Ectodermal cell (in vitro differentiated cells): ENCODE measurements around the gene ODAD3.
A peak's percentile ranks its signal among the peaks of the same experiment; 100 is the strongest.

Experiments
- H3K27ac ChIP-seq: 2 replicates; pipeline ENCODE4 v1.7.0; 2013; ENCODE audit warnings: mild to moderate bottlenecking, low read depth, low read length; ENCODE audit not compliant: insufficient read depth, poor library complexity, severe bottlenecking
- H3K27me3 ChIP-seq: 2 replicates; pipeline ENCODE4 v1.7.0; 2013; ENCODE audit warnings: mild to moderate bottlenecking, low read length; ENCODE audit not compliant: insufficient read depth, control insufficient read depth, poor library complexity, severe bottlenecking
- H3K36me3 ChIP-seq: one replicate; pipeline ENCODE4 v1.7.0; 2013; ENCODE audit warnings: low read length; ENCODE audit not compliant: control insufficient read depth, insufficient read depth
- H3K4me1 ChIP-seq: one replicate; pipeline ENCODE4 v1.7.0; 2013; ENCODE audit warnings: low read length; ENCODE audit not compliant: control insufficient read depth, insufficient read depth
- H3K4me3 ChIP-seq: 2 replicates; pipeline ENCODE4 v1.7.0; 2013; ENCODE audit warnings: low read depth, low read length, control low read depth; ENCODE audit not compliant: insufficient read depth
- H3K9me3 ChIP-seq: 2 replicates; pipeline ENCODE4 v1.7.0; 2013; ENCODE audit warnings: mild to moderate bottlenecking, low read length, moderate library complexity; ENCODE audit not compliant: control insufficient read depth
- WGBS, 2 experiments: methylation state at CpG; one replicate each; pipeline ENCODE4 v1.1.7; 2013; ENCODE audit warnings: missing lambda C conversion rate in 2 of 2; 5-methylcytosine and 5-hydroxymethylcytosine counted together

ODAD3 gene

DNA sequence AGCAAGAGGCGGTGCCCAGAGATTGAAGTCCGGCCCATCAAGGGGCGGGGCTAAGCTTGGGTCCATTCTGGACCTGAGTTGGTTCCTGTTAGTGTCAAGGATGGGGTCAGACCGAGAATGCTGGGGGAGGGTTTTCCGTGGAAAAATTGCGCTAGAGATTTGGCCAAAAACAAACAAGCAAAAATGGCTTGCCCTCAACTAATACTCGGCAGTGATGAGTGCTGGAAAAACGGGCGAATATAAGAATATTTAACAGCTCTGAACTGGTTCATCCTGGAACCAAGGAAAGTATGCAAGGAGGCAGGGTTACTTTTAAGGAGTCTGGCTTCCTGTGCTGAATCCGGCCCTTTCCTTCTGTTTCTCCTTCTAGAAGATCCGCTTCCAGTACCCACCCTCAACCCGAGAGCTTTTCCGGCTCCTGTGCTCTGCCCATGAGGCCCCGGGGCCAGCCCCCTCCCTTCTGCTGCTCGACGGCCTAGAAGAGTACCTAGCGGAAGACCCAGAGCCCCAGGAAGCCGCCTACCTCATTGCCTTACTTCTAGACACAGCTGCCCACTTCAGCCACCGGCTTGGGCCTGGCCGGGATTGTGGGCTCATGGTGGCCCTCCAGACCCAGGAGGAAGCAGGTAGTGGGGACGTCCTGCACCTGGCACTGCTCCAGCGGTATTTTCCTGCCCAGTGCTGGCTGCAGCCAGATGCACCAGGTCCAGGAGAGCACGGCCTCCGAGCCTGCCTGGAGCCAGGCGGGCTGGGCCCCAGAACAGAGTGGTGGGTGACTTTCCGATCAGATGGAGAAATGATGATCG lies 59.6 kb downstream of the ODAD3 start:
- H3K4me1 ChIP-seq = peaks cover 18% of the 10 kb centered on the region
- H3K27ac ChIP-seq = peak overlapping the region; percentile 47
- no peaks in the 10 kb centered on the region for H3K36me3 ChIP-seq
- no peaks in the 10 kb centered on the region for H3K27me3 ChIP-seq
- no peaks in the 10 kb centered on the region for H3K9me3 ChIP-seq
- H3K4me3 ChIP-seq = peak overlapping the region; percentile 76
- 43% methylated on average over 27 of the region's 27 CpGs for WGBS, 2 experiments

DNA sequence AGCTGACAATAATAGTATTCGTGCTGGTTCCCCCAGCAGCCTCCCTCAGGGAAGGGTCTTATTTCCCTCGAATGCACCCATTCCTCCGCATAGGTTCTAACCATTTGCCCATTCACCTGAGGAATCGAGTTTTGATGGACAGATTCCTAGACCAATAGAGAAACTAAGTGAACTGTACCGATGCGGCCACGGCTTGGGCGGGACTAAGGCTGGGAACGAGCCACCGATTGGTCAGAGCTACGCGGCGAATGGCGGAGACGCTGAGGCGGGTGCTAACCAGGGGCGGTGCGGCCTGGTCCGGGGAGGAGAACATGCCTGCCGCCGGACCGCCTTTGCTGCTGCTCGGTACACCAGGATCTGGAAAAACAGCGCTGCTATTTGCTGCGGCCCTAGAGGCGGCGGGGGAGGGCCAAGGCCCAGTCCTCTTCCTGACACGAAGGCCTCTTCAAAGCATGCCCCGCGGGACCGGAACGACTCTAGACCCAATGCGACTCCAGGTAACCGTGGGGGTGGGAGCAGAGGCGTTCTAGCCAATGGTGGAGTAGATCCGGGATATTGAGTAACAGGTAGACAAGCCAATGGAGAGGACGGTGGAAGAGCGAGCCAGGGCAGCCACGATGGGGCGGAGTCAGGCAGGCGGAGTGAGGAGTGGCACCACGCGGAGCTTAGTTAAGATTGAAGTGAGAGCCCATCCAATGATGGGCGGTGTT lies 60.3 kb downstream of the ODAD3 start, which contains the start of gene SWSAP1:
Gene SWSAP1, plus strand, starts transcription at position 234 of the 710 bp plus-strand sequence. Its CDS starts 15 bp downstream, at position 249.
- no peaks in the 10 kb centered on the region for H3K36me3 ChIP-seq
- peak within 1 kb of the TSS; percentile 79 for H3K27ac ChIP-seq
- peak within 1 kb of the TSS; percentile 76 for H3K4me3 ChIP-seq
- 0% methylated on average over 44 of the region's 44 CpGs for WGBS, 2 experiments
- no peaks in the 10 kb centered on the region for H3K27me3 ChIP-seq
- peaks cover 18% of the 10 kb centered on the region for H3K4me1 ChIP-seq
- H3K9me3 ChIP-seq = no peaks in the 10 kb centered on the region

DNA sequence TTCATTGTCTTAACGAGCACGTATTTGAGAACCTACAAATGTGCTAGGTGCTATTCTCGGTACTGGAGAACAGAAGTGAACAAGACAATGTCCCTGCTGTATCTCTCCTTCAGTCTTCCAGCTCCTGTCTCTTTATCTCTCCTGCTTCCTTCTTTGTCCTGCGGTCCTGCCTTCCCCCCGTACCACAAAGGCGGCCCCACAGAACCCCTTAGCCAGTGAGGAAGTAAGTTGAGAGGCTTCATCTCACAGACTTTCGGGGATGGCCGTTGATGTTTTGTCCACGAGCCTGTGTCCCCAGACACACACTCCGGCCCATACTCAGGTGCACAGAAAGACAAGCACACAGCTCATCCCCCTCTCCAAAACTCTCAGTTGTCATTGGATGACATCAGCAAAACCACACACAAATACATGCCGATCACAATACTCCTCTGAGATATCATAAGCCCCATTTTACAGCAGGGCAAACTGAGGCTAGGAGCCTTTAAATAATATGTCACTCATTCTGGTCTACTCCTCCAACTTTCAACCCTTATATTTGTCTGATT lies 61.0 kb downstream of the ODAD3 start:
- Histone ChIP-seq H3K27ac (peak overlapping the region; percentile 79), H3K4me1 (peaks cover 18% of the 10 kb centered on the region), H3K27me3 (no peaks in the 10 kb centered on the region), H3K4me3 (peak overlapping the region; percentile 76), H3K9me3 (no peaks in the 10 kb centered on the region), H3K36me3 (no peaks in the 10 kb centered on the region)
- WGBS, 2 experiments = 76 to 78% methylated on average over 11 of the region's 11 CpGs

DNA sequence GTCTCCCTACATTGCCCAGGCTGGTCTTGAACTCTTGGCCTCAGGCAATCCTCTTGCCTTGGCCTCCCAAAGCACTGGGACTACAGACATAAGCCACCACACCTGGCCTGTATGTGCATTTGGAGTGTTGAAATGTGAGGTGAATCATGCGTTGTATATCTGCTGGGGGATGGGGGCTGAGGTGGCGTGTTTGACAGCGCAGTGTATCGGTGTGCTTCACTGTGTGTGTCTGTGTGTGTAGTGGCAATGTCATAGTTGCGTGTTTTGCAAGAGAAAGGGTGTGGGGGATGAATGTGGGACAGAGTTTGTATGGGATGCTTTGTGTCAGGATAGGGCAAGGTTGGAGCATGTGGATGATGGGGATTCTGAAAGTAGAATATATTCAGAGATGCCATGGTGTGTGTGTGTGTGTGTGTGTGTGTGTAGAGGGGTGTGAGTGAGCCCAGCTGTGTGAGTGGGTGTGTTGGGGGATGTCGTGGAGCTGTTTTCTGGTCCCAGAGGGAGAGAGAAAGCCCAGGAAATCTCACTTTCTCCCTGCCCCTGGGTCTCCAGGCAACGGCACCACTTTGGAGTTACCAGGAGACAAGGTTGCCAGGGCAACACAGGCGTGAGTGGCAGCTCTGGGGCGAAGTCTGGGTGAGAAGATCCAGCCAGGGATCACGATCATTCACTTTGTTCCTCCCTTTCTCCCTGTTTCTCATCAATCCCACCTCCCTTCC lies 61.6 kb downstream of the ODAD3 start:
- WGBS, 2 experiments = 52 to 57% methylated on average over 10 of the region's 10 CpGs
- Histone ChIP-seq H3K4me1 (peaks cover 18% of the 10 kb centered on the region), H3K27me3 (no peaks in the 10 kb centered on the region), H3K9me3 (no peaks in the 10 kb centered on the region), H3K27ac (peak overlapping the region; percentile 79), H3K36me3 (no peaks in the 10 kb centered on the region), H3K4me3 (peak overlapping the region; percentile 76)

DNA sequence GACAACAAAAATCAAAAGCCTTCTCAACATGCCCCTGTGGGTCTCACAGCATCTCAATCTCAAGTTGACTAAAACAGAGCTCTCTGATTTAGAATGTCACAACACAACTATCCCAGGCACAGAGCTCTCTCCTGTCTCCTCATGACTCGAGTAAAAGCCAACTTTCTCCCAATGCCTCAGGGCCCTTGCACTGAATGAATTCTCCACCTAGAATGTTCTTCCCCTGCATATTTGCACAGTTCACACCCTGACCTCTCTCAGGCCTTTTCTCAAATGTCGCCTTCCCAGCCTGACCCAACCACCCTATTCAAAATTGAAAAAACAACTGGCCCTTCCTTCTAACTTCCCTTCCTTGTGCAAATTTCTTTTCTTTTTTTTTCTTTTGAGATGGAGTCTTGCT lies 64.2 kb downstream of the ODAD3 start:
- Histone ChIP-seq H3K4me3 (no peak overlapping the region), H3K9me3 (no peaks in the 10 kb centered on the region), H3K4me1 (peaks cover 17% of the 10 kb centered on the region), H3K27ac (no peak overlapping the region), H3K27me3 (no peaks in the 10 kb centered on the region), H3K36me3 (no peaks in the 10 kb centered on the region)
- WGBS, 2 experiments = 91 to 92% methylated on average over 2 of the region's 2 CpGs
